GM12892 (cell line): ENCODE measurements around the gene DNER.

Experiments used
- POLR2A ChIP-seq: IDR thresholded peaks from 2 replicates; pipeline ENCODE4 v1.6.1; 2011; ENCODE audit warnings: low read depth, low read length, control low read depth
- POLR2AphosphoS5 ChIP-seq: IDR thresholded peaks from 2 replicates; pipeline ENCODE4 v1.6.1; 2011; ENCODE audit warnings: low read depth, low read length, control low read depth
- TAF1 ChIP-seq: IDR thresholded peaks from 2 replicates; pipeline ENCODE4 v1.6.1; 2011; ENCODE audit warnings: low read depth, mild to moderate bottlenecking, control low read depth, low read length, borderline replicate concordance

DNA sequence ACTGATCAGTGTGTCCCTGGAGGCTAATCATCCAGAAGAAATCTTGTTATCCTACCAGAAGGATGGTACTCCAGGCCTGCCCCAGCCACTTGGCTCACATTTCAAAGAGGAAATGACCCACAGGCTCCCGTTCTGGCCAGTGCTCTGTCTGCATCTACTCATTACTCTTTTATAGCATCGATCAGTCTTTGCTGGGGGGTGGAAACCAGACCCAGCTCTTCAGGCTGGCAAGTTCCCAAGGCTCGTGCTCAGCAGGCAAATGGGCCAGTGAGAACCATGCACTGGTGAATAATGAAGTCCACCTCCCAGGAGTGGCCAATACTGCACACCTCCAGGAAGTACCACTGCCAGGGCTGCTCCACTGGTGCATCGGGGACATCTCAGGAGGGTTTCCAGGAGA is 38.8 kb downstream of the DNER start:
- TF ChIP-seq TAF1 (no peak), POLR2A (no peak), POLR2AphosphoS5 (no peak)
